ENCODE results near the gene SAYSD1.

The SAYSD1 gene

GRCh38 chr6:39056681-39057080 is 58.3 kb downstream of the SAYSD1 start:
- H3K27ac ChIP-seq, result no peak overlapping the region
- TF ChIP-seq ZFX (IDR thresholded peaks at IDR 0.05; ENCODE audit: borderline replicate concordance) (no peak), CTCF (IDR thresholded peaks at IDR 0.05) (no peak)

- no peak overlapping the region for H3K27ac ChIP-seq
- TF ChIP-seq ZFX (IDR thresholded peaks at IDR 0.05; ENCODE audit: borderline replicate concordance), result no peak
- no peak for TF ChIP-seq CTCF (IDR thresholded peaks at IDR 0.05)
Measured at GRCh38 chr6:39056191-39056590, 58.8 kb downstream of the SAYSD1 start.

DNA sequence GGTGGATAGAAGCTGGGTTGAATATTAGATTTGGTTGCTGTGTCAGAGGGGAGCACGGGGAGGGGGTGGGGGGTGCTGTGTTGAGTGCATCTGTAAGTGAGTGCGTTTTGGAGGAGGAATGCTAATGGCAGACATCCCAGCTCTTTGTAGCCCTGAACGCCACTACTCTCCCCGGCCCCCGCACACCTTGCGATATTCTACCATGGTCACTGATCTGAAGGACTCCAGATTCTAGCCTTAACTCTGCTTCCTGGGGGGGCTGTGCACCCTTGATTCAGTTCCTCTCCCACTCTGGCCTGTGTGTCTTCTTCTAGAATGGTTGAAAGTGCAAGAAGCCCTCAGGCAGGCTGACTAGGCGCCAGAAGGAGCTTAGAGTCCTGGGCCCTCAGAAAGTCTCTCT is 59.3 kb downstream of the SAYSD1 start:
- H3K27ac ChIP-seq, result no peak overlapping the region
- TF ChIP-seq ZFX (IDR thresholded peaks at IDR 0.05; ENCODE audit: borderline replicate concordance) (no peak), CTCF (IDR thresholded peaks at IDR 0.05) (no peak)

GRCh38 chr6:39054577-39055142 is 60.3 kb downstream of the SAYSD1 start:
- TF ChIP-seq CTCF (IDR thresholded peaks at IDR 0.05) (no peak), ZFX (IDR thresholded peaks at IDR 0.05; ENCODE audit: borderline replicate concordance) (no peak)

More at GRCh38 chr6:39054577-39055142, 60.3 kb downstream of the SAYSD1 start:
- H3K27ac ChIP-seq, result no peak overlapping the region
